Activated CD8-positive, alpha-beta memory T cell treated with anti-CD3 and anti-CD28 coated beads, Interleukin-2, amount 50 U/mL, for 1 hour (primary cell): ENCODE measurements around the gene GRAP2.
"Not testable (repeated sequence)": the region's sequence is repeated elsewhere in the genome, so short reads cannot be mapped to it uniquely, and the experiment has no call there.

ENCODE experiments used
- DNase-seq: peaks from one replicate; pipeline ENCODE4 v3.0.0-alpha.2; 2020; ENCODE audit errors: extremely low read depth

GRAP2 gene

DNA sequence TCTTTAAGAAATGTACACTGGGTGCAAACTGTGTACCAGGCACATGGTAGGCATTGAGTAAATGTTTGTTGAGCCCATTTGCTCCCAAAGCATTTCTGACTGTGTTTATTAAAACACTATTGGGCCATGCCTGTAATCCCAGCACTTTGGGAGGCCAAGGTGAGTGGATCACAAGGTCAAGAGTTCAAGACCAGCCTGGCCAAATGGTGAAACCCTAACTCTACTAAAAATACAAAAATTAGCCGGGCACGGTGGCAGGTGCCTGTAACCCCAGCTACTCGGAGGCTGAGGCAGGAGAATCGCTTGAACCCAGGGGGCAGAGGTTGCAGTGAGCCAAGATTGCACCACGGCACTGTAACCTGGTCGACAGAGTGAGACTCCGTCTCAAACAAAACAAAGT lies 92.0 kb downstream of the GRAP2 start:
- DNase-seq: not testable (repeated sequence)

DNA sequence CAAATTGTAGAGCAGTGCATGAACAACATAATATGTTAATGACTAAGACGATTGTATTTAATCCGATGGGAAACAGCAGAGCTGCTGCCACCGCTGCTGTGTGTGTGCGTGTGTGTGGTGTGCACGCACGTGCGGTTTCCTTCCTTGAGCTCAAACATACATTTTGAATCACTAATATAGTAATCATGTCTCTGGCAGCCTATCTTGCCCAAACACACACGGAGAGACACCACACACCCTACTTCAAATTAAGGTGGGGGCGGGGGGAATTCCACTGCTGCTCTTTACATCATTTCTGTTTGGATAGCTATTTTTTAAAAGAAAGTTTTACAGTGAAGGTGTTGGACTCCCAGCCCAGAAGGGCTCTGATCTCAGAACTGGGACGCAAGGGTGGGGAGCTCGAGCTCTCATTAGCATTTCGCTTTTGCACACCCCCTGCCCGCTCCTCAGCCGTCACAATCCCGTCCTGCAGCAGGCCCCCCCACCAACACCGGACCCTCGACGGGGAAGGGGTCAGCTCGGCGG lies 93.2 kb downstream of the GRAP2 start:
- DNase-seq: peak; percentile 45

DNA sequence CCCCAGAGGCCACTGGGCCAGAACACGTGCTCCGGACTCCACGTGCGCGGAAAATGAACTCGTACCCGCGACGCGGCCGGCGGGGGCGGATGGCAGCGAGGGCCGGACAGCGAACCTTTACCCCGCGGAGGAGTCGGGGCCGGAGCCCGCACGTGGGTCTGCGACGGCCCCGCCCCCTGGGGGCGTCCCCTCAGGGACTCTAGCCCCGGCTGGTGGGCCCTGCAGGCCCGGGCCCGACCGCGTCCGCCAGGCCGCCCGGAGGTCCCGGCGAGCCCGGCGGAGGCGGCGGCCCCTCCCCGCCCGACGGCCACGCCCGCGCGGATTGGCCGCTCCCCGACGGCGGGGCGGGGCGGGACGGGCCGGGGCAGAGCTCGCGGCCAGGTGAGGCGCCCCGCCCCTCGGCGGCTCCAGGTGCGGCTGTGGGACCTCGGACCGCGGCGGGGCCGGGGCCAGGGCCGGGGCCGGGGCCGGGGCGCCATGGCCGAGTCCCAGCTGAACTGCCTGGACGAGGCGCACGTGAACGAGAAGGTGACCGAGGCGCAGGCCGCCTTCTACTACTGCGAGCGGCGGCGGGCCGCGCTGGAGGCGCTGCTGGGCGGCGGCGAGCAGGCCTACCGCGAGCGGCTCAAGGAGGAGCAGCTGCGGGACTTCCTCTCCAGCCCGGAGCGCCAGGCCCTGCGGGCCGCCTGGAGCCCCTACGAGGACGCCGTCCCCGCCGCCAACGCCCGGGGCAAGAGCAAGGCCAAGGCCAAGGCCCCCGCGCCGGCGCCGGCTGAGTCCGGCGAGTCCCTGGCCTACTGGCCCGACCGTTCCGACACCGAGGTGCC lies 93.9 kb downstream of the GRAP2 start, which contains the start of gene FAM83F:
Gene FAM83F (plus strand): TSS at position 389 of the 827 bp plus-strand sequence. CDS start 89 bp downstream, at position 478.
- DNase-seq: no peak

DNA sequence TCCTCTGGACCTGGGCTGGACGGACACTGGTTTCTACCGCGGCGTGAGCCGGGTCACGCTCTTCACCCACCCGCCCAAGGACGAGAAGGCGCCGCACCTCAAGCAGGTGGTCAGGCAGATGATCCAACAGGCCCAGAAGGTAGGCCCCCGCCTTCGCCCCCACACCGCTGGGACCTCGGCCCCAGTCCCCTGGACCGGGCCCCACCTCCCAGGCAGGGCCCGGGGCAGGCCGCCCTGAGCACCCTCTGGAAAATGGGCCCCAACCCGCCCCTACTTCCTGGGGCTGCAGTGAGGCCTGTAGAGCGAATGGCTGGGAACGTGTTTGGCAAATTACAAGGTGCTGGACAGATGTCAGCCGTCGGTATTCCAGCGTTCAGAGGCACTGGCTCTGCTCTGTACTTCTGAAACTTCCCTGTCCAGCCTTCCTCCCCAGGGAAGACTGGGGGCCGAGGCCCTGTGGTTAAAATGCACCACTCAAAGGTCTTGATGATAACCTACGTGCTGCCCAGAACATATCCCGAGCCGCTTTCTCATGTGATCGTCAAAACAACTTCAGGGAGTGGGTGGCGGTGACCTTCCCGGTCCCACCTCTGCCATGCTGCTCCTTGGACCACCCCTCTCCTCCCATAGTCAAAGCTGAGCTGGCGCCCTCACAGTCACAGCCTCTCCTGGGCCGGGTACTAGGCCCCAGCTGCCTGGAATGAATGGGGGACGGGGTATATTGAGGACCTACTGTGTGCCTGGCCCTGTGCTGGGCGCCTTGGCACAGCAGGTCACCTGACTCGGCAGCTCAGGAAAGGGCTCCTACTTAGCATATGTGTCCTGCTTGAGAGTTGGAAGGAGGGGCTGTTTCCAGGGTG lies 94.7 kb downstream of the GRAP2 start:
- DNase-seq: no peak

DNA sequence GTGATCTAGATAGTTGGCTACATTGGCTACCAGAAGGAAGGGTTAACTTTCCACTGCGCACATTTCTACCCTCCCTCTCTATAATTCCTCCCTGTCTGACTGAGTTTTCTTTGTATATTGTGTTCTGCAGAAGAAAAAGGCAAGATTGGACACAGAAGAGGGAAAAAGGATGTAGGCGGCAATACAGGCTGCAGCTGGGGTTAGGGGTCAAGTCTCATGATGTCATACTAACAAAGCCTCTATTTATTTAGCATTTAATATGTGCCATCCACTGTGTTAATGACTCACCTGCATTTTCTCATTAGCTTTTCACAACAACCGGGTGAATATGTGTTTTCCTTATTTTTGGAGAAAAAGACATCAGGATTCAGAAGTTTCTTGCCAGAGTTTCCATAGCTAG lies 95.8 kb downstream of the GRAP2 start:
- DNase-seq: no peak

DNA sequence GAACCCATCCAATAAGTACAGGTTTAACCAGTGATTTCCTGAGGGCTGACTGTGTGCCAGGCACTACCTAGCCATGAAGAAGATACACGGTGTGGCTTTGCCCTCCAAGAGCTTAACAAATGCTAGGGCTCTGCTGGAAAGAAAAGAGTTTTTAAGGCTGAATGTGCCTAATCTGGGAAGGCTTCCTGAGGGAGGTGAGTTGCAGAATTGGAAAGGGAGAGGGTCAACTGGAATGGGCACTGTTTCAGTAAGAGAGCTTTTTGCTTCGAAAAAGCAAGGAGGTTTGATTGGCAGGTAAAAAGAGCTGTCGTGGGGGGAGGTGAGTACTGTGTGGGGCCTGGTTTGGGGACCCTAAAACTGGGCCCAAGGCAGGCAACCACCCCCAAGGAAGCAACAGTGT lies 96.5 kb downstream of the GRAP2 start:
- DNase-seq: no peak

DNA sequence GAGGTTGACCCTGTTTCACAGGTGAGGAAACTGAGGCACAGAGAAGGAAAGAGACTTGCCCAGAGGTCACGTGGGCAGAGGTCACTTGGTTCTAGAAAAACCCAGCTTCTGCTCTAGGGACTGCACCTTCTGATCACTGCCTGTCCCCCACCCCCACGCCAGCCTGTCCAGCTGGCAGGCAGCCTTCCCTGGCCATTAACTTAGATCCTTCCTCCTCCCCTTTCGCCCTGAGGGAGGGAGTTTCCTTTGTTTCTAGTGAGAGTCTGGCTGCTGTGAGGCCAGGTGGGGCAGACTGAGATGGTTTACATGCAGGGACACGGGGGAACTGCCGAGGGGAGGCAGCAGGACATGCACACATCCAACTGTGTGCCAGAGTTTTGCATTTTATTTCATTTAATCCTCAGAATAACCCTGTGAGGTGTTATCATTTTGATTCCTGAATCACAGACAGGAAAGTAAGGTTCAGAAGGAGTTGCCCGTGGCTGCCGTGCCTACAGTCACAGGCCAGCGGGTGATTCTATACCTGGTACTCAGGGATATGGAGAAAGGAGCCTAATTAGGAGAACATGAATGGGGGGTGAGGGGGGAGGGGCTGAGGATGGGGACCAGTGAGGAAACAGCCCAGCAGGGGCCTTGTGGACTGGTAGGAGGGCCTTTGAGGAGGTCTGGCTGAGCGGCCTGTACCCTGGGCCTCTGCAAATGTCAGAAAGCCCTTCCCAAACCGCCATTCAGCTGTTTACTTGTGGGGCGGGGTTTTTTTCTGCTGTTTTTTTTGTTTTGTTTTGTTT lies 97.2 kb downstream of the GRAP2 start:
- no peak for DNase-seq

DNA sequence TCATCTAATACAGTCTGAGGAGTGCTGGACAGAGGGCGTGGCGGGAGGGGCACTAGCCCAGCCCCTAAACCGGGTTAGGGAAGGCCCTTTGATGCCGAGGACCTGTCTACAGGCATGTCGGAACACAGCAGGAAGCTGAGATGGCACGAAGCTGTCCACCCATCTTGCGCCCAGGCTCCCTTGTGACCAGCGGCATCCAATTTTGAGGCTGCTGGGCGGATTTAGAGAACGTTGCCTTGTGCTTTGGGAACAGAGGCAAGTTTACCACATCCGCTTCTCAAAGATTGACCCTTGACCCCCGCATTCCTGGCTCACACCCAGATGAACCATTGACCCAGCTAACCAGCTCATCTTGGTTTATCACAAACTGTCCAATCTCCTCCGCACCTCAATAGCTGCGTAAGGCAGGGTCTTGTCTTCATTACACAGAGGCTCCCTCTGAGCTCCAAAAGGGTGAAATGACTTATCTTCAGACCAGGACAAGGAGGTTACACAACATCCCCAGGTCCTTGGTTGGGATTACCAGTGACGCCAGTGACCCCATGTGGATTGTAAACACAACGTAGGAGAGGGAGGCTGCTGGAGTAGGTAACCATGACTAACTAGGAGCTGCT lies 98.4 kb downstream of the GRAP2 start:
- no peak for DNase-seq

DNA sequence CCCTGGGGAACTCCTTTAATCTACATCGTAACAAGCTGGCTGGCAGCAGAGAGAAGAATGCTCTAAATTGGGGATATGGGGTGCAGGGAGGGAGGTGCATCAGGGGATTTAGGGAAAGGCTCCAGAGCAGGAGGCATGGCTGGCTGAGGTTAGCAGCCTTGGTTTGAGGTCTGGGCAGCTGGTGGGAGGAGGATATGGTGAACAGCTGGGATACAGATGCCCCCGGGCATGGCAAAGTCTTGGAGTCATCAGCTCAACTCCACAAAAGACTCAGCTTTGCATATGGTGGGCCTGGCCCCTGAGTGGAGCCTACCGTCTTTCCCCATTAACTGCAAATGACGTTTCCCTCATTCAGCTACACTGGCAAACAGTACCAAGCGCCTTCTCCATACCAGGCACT lies 99.3 kb downstream of the GRAP2 start:
- no peak for DNase-seq

DNA sequence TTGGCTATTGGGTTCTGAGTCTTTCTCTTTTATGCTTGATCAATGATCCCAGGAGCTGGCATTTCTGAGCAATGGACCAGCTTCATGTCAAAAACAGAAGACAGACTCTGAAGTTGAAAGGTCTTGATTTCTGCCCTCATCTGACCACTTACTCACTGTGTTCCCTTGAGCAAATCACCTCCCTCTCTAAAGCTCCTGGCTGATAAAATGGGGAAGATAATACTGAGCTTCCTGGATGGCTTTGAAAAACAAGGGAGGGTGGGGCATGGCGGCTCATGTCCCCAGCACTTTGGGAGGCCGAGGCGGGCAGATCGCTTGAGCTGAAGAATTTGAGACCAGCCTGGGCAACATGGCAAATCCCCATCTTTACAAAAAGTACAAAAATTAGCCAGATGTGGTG lies 100.2 kb downstream of the GRAP2 start:
- no peak for DNase-seq

DNA sequence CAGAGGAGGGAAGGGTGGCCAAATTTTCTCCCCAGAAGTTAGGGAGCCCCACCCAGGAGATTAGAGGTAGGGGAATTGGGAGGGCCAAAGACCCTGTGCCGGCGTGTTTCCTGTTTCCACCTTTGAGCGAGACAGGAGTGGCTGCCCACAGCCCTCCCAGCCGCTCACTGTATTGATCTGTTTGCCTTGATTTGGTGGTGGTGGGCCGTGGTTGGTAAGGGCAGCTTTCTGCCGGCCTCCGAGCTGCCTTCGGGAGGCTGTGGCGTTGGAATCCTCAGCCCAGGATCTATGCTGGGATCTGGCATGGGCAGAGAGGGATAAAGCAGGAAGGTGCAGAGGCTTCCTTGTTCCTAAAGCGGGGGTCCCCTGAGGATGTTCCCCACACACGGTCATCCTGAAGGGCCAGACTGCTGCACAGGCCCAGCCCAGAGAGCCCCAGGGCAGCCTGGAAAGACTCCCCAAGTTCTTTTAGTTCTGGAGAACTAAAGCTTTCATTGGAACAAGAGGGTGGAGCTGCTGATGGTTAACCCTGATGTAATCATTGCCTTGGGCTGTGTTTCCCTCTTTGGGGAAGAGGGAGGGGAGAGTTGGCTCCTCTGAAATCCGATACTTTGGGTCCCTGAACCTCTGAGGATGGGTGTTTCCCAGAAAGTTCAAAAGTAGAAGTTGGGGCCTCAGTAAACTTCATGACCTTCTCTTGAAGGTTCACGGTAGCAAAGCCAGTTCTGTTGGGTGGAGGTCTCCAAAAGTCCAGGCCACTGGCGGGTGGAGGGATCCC lies 101.1 kb downstream of the GRAP2 start:
- DNase-seq: no peak

DNA sequence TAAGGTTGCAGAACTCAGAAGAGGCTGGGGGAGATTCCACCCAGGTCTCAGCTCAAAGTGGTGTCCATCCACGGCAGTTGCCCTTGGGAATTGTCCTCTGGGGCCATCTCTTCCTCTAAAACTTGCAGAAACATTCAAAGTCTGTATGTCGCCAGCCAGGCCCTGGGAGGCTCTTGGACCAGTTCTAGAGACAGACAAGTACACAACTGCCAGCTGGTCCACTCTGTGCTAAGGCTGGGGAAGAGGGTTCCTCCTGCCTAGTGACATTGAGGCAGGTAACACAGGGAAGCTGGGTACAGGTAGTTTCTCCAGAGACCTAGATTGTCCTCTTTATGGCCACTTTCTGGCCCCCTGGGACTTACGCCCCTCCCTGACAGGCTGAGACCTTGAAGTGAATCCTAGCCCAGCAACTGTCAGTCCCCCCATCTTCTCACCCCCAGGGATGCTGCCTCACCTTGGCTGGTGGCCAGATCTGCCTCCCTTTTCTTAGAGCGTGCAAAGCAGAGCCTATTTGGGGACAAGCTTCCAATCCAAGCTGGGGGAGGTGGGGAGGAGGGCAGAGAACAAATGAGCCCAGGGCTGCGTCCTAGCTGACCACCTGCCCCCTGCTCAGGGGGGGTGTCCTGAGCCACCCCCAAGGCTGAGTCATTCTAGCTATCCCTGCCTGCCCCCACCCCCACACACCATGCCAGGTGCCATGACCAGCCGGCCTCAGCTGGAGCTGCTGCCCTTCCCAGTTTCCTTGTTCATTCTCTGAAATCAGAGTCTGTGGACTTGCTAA lies 102.2 kb downstream of the GRAP2 start:
- no peak for DNase-seq

DNA sequence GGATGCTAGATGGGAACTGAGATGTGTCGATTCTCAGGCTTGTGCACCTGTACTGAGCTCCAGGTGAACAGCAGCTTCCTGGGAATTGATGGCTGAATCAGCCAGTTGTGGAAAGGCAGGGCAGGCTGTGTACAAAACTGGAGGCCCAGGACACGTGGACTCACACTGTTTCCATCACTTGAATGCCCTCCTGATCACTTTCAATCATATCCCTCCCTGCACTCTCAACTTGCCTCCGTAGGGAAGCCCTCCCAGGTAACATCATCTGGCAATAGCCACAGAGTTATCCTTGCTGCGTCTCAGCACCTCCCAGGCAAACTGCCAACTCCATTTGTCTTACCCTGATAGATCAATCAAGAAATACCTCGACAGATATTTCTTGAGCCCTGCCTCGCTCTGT lies 104.0 kb downstream of the GRAP2 start:
- no peak for DNase-seq

DNA sequence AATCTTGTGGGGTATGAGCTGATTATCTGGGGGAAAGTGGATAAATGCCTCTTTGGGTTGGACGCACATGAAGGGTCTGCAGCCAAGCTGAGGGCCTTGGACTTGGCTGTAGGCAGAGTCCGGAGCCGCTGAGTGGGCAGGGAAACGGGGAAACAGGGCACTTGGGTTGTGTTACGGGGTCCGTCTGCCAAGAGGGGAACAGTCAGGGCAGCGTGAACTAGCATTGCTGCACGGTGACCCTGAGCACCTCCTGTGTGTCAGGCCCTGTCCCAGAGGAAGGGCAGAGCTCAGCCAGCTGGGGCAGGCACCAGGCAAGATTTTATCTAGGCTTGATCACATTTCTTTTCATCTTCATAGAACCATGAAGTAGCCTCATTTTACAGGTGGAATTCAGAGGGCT lies 105.8 kb downstream of the GRAP2 start:
- DNase-seq: no peak

DNA sequence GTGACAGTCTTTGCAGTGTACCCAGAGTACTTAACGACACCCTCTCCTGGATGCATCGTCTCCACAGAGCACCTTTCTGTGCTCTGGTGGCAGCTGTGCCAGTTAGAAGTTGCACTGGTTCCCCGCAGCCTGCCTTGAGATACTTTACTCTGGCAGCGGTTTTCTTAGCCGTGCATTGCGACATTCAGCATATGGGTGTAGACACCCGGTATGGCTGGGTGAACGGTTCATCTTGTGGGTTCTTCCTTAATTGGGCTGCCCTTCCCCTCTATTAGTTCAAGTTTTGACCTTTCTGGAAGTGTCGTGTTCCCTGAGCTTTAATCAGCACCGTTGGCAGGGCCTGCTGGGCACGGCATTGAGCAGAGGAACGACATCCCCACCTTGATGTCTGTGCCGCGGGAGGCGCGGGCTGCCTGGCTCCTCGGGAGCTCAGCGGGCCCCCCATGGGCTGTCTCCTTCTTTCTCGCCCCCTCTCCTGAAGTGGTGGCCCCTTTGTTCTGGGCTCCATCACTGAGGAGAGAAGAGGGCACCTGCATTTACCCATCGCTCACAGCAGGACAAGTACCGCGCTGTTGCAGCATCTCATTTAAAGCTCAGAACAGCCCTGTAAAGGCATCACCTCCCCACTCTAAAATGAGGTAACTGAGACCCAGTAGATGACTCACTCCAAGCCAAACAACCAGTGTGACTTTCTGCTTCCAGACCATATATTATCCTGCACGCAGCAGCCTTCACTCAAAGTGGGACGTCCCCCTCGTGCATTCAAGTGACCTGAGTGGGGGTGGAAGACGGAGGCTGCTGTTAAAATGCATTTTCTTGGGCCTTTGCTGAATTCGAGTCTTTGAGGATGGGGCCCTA lies 107.2 kb downstream of the GRAP2 start:
- DNase-seq: no peak

DNA sequence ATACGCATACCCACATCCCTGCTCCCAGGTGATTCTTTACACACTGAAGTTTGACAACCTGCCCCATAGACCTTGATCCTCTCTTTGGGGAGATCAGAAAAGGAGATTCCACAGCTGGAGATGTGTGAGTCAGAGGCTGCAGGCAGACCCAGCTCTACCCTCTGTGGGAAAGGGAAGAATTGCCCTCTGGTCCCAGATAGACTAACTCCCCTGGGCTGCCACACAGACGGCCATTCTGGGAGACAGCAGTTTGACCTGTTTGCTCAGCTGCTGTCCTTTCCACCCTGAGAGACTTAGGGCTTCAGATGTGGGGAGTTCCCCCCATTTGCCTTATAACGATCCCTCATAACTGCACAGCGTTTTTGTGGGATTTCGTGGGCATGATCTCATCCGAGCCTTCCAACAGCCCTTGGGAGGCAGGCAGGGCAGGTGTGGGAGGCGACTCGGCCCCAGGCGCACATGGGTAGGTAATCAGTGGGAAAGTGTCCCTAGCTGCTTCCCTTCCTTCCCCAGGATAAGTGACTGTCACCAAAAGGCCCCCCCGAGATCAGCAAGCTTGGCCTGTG lies 107.9 kb downstream of the GRAP2 start:
- DNase-seq: no peak

DNA sequence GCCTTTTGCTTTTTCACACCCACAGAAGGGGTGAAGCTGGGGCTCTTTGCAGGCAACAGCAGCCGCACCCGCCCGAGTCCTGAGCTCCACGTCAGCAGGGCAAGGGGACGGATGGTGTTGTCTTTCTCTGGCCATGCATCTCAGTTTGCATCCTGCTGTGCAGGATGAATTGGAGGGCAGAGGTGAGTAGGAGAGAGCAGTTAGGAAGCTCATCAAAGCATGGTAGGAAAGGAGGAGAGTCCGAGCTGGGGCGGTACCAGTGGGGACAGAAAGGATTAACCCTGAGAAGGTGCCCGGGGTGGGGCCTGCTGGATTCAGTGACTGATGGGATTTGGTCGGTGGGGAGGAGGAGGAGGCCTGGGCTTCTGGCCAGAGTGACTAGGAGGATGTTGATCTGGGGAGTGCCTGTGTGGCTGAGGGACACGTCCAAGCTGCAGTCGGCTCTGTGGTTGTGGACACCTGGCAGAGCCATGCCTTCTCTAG lies 108.4 kb downstream of the GRAP2 start:
- DNase-seq: no peak

DNA sequence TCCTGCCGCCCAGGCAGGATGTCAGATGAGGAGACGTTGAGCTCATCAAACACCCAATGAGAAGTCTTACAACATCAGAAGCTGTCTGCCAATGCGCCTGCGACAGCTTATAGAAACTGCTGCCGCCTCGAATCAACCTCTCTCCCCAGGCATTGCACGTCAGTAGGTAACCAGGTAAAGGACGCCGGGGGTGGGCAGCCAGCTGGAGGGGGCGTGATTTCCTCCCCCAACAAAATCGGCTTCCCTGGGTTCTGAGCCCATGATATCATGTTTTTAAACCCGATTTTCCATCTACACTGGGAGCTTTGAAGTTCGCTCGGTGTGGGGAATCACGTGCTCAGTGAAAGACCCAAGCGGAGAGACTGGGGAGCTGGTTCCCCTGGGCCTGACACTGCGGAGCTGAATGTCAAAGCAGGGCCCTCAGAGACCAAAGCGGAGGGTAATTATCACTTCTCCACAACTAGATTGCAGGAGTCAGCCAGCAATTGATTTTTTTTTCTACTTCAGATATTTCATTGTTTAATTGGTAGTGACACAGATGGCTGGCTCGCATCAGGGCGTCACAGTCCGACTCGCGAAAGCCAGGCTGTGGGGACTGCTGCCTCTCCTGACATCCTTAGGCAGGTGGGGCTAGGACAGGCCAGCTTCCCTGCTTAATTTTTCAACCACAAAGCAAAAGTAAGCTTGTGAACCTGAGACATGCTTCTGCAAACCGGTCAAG lies 109.2 kb downstream of the GRAP2 start:
- DNase-seq: peak; percentile 26
